HG02623 (cell line): Measurements from ENCODE around the gene TSPAN3.

ENCODE experiments used
- ATAC-seq: cut with Tn5 transposase; IDR thresholded peaks from one replicate; pipeline ENCODE4 v1.9.1; 2021; ENCODE audit warnings: moderate library complexity; ENCODE audit not compliant: unreplicated experiment

TSPAN3 gene

DNA sequence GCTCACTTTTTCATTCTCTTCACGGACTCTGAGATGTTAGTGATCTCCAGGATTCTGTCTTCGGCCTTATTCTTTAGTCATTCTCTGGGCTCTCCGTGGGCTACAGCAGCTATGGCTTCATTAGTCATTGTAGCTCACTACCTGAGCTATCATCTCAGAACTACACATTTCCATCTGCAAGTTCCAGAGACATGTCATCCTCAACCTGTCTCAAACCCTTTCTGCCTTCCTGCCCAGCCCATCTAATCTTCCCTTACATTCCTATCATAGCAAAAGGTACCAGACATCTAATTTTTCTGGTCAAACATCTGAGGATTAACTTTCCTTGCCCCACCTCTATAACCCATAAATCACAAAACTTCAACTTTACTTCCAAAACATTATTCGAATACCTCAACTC is 13.2 kb downstream of the TSPAN3 start:
- no peak for ATAC-seq

DNA sequence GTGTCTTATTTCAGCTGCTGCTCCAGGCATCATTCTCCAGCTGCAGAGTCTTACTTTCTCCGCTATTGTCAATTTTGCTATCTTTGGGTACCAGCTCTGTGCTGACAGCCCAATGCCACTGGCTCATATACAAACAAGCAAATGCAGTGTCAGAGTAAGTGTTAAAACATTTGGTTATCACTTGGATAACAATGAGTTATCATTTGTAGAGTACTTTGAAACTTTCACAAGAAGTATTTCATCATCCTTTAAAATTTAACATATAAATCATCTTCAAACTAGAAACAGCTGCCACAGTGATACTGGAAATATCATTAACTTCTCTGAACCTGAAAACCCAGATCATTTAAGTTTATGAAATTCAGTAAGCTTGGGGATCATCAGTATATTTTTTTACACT is 13.8 kb downstream of the TSPAN3 start:
- ATAC-seq: no peak

DNA sequence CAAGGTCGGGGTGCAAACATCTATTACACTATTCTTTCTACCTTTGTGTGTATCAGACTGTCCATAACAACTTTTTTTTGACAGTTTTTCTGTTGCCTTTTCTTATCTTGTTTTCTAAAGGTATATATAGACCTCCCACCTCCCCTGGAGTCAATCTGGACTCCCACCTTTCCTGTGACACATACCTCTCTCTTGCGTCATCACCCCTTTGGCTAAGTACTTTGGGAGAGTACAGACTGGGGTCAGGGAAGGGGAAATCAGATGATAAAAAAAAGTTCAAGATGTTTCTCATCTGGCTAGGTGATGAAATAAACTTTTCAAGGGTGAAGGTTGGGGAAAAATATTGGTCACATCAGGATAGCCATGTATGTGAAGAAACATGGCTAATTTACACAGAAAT is 17.2 kb downstream of the TSPAN3 start:
- ATAC-seq: no peak

DNA sequence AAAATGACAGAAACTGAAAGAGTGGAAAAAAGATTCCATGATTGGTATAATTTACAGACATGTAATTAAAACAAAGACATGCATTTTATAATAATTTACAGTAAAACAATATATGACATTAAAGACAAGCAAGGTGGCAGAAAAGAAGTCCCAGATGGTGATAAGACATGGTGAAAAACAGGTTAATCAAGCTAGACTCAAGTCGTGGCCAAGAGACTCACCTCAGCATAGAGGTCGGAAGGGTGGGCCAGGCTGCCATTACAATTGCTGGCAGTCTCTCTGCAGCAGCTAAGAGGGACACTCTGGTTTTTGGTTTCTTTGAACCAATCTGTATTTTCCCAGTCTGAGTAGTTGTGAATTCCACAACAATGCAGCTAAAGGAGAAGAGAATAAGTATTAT is 18.4 kb downstream of the TSPAN3 start:
- no peak for ATAC-seq

DNA sequence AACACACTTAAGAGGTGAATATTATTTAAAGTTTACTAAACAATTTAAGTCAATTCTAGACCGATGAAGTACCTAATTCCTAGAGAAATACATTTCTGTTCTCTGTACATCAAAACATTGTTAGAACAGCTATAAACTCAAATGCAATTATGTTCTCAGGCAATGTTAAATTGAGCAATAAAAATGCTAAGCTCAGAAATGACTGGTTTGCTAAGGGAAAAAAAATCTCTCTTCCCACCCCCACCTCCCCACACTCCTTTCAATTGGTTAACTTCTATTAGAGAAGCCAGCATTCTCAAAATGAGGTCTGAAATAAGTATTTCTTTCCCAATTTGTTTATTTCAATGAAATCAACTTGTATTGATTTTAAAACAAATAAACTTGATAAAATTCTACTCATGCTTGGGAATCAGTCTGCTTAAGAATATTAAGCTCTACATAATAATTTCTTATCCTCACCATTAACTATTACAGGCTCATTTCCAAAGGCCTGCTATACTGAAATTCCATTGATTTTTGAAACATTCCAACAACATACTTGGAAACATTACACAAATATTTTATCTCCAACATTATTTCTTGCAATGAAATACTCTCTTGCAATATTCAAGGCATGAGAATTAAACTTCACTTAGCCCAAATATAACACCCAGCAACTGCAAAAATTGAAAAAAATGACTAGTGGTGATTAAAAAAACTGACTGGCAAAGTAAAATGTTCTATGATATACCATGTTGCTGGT is 22.6 kb downstream of the TSPAN3 start:
- no peak for ATAC-seq

DNA sequence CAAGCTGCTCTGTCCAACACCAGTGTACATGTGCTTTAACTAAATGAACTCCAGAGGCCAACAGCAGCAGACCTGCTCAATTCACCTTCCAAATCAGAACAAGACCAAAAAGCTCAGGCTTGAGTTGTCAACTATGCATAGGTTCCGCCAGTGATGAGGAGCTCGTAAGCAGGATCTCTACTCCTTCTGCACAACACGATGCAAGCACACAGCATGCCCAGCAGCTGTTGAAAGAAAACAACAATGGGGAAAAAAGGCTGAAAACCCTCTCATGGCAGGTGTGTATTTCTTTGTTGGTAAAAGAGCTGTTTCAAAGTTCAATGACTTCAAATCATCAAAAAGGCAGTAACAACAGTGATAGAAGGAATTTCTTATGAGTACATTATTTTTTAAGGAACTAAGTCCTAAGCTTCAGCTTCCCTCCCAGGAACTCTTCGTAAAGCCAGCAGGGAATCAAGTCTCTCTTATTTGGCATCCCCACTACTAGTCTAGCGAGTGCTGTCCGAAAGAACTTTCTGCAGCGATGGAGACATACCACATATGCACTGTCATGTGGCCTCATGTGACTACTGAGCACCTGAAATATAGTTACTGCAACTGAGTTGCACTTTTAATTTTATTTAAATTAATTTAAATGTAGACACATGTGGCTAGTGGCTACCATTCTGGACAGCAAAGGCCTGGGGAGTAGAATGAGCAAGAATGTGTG is 24.1 kb downstream of the TSPAN3 start:
- ATAC-seq: no peak

DNA sequence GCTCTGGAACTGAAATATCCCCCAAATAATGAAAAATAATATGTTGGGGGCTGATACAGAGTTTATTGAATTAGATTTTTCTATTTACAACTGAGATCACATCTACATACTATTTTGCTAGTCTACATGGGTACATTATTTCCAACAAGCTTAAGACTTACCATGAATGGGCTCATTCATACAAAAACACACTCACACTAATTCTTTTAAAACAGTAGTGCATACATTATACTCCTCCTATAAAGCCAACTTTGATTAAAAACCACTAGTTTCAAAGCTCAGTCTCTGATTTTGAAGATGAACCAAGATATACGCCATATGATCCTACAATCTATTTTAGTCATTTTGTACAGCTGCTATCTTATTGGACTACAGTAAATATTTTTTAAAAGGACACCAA is 24.9 kb downstream of the TSPAN3 start:
- ATAC-seq: no peak

DNA sequence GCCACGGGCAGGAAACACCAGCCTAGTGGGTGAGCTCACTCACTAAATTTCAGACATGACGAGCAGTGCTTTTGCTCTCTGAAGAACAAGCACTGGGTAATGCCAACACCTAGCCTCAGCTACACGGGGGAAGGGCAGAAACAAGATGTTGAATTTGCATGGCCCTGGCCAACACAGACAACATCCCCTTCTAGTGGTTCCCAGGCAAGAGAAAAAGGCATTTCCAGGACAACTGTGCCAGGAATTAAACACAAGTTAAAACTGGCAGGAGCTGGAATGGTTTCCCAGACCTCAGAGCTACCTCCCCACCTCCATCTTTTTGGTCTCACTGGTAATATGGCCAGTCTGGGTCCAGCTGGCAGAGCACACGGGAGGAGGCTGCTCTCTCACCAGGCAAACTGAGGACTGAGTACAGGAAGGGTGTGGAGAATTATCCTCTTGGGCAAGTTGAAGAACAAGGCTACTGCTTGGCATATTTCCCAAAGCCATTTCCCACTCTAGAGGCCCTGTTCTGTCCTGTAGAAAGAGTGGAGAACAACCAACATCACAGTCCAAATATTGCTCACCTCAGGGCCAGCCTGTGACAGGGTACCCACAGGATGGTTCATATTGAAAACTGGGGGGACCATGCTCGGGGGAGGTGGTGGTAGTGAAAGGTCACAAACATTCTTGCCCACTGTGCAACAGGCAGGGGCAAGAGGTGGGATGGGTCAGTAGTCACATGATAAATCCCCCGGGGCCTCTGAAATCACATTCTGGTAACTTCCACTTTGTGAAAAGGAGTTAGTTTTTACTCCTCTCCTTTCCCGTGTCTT is 26.5 kb downstream of the TSPAN3 start:
- no peak for ATAC-seq

DNA sequence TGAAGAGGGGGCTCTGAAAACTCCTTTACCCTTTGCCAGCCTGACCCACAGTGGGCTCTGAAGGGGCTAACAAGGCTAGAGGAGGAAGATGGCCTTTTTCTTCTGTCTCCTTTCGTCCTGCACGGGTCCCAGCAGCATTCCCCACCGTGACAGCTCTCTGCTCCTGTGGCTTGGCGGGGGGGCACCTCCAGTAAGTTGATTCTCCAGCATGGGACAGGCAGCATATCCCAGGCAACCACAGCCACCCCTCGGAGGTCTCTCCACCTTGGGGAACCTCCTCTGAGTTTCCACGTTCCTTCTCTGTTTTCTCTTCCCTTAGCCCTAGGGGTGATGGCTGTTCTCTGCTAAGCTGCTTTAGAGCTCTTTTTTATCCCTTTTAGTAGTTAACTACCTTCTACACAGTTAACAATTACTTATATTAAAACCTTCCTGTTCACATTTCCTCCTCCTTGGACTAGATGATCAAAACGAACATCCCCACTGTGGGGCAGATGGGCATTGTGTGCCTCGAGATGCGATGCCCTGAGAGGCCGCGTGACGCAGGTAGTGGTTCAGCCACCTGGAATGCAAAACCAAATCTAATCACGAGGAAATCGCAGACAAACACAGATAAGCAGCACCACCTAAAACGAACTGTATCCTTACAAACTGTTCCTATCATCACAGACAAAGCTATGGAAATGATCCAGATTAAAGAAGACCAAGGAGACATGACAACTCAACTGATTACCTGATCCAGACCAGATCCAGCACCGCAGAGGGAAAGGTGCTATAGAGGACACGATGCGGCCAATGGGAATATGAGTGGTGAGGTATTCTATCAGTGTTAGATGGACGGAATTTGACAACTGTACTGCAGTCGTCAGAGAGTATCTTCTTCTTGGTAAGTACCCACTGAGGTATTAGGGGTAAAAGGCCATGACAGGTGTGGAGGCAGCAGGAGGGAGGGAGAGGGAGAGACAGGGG is 27.7 kb downstream of the TSPAN3 start:
- ATAC-seq: no peak

DNA sequence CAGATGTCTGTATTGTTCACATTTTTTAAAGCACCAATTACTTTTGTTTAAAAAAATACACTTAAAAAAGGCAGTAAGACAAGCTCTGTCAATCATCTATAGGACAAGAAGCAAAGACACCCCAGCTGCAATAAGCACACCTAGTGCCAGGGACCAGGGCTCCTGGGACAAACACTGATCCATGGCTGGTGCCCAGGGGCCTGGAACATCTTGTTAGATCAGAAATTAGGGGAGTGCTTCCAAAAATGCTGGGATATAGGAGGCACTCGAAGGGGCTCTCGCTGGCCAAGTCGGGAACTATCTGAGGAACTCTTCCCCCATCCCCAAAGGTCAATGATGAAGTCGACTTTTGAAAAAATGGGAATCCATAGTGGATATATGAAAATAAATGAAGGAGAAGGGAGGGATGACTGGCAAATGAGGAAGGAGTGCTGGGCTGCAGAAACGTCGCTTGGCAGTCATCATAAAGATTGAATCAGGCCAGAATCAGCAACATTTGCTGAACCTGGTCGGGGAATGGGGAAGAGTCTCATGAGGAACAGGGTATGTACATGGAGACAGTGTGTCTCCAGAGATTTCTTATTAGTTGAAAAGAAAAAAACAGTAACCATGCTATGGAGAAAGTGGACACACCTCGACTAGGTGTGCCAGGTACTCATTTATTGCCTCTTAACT is 28.5 kb downstream of the TSPAN3 start:
- ATAC-seq: no peak

DNA sequence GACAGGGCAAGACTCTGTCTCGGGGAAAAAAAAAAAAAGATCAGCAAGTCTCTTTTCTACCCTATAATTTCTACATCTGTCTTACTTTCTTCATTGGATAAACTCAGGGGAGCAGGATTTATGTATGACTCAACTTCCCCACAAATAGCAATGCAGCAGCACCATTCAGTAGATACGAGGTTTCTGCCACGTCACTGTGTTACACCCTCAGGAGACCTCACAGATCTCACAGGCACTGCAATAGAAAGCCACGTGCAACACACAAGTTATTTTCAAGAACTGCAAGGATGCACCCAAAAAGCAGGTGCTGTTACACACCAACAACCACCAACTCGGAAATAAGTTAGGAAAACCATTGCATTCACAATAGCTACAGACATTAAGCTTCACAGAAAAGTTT is 30.2 kb downstream of the TSPAN3 start:
- no peak for ATAC-seq

DNA sequence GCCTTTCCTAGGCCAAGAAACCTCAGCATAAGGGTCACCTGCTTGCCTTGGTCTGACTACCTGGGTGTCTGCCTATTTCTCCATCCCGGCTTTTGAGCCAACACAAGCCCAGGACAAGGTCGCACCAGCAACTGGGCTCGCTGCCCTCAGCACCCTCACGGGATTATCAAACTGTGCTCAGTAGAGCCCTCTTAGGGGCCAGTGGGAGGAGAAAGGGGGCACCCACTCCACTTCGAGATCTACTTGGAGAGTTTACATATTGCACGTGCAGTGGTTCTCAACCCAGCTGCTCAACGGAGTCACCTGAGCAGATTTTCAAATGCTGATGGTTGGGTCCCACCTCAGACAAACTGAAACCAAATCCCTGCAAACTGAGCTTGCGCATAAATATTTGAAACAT is 31.1 kb downstream of the TSPAN3 start:
- no peak for ATAC-seq

DNA sequence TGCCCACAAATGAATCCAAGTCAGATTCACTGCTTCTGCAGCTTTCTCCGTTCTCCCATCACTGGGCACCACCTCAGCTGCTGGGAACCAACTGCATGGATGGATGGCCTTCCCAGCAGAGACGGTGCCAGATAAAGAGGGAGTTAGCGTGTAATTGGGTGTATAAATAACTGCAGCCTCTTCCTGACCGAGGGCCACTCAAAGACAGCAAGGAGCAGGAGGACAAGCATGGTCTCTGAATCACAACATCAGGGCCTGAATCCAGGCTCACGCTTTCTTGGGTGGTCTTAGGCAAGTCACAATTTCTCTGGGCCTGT is 31.7 kb downstream of the TSPAN3 start:
- no peak for ATAC-seq

DNA sequence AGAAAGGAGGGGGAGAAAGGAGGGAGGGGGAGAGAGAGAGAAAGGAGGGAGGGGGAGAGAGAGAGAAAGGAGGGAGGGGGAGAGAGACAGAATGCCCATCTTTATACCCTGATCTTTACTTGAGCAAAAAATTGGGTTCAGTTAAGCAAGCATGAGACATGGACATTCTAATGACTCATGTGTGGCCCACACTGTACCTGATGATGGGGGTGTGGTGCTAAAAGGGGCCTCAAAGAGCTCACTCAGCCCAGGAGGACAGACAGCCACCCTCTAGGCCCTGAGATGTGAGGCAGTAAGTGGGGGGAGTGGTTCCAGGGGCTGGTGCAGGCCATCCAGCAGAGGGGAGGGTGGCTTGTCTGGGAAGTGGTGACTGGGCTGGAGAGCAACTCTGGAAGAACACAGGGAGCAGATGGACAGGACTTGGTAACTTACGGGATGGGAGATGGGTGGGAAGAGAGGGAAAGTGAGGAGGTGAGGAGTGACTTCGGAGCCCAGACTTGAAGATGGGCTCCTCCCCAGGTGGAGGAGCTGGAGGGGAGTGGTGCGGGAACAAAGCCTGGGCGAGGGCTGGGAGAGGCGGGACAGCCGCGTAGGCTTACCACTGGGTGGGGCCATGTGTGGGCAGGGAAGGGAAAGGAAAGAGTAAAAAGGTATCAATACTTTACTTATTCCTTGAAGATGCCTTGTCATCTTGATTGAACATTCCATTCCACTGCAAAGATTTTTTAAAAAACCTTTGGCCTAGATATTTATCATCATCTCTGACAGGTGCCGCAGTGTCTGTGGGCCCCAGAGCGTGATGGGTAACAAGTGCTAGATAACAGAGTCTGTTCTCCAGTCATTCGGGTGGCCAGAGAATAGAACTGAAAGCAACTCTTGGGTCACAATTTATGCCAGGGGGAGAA is 32.3 kb downstream of the TSPAN3 start:
- no peak for ATAC-seq

DNA sequence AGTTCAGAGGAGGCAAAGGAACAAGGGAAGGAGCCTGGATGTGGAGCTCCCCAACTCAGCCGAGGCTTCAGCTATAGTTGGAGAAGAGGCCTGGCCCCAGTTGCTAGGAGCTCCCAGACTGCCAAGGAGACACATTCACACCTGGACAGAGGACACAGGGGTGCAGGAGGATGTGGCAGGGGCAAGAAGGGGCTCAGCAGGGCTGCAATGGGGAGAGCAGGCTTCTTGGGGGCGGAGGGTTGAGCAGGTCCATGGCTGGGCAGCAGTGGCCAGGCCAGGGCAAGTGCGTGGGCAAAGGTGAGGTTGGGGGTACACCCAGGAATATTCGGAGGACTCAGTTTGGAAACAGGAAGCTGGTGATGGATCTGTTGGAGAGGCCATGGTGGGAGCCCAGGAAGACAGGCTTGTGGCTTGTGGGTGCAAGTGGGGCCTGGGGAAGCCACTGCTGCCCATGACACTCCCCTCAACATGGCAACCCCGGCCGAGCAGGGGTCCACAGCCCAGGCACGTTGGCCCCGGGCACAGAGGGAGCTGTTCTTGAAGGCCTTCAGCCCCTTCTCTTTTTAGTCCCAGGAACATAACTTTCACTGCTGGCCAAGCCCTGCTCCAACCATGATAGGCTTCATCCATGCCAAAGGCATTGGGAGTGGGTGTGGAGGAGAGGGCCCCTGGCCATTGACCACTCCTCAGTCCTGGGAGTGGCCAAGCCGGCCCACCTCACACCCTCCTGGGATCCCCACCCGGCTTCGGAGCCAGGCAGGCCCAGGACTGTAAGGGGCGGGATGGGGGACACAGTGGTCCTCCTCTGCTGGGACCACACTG is 33.3 kb downstream of the TSPAN3 start:
- no peak for ATAC-seq

DNA sequence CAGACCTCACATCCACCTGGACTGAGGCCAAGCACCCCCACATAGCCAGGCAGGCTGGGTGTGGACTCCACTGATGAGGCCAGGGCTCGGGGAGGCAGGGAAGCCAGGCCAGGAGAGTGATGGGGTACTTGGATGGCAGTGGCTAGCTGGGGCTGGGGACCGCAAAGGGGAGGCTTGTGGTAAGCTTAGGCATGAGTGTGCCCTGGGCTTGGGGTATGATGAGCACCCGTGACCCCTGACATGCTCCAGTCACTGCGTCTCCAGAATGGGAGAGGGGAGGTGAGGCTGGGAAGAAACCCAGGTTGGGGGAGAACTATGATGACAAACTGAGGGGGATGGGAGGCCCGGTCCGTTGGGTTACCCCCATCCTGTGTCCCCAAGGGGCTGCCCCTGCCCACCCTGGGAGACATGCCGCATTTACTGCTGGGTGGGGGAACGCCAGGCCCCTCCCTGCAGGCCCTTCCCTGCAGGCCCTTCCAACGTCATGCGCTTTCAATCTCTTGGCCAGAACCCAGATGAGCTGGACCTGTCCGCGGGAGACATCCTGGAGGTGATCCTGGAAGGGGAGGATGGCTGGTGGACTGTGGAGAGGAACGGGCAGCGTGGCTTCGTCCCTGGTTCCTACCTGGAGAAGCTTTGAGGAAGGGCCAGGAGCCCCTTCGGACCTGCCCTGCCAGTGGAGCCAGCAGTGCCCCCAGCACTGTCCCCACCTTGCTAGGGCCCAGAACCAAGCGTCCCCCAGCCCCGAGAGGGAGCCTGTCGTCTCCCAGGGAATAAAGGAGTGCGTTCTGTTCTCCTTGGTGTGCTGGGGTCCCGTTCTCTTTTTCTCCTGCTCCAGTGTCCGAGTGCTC is 34.1 kb downstream of the TSPAN3 start:
- ATAC-seq: no peak

DNA sequence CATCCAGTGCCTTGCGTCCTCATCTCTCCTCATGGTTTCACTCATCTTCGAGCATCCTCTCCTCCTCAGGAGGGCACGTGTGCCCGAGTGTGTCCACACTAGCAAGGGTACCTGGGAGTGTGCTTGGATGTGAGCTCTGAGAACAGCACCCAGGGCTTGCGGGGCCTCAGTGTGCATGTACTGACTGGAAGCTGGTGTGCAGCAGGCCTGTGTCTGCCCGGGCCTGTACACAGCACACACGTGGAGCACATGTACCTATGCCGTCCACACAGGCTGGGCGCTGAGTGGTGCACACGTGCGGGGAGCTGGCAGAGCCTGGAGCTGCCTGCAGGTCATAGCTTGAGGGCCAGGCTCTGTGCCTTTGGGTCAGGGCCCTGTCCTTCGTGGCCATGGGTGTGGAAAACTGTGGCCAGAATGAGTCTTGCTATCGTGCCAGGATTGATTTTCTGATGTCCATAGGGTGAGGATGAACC is 34.9 kb downstream of the TSPAN3 start:
- no peak for ATAC-seq
